Testis (tissue), 3 donors: ENCODE results near the gene LIN7A. TPM values are rescaled to one million over a fixed set of nuclear protein-coding genes. Genes with fewer than 3 reads are reported as not detected.

Source experiments
- DNase-seq: peaks from one replicate; pipeline ENCODE4 v3.0.0-alpha.2; 2019
- H3K27ac ChIP-seq, 2 donors: fragments of 200-600 bp; sonication (generic); one replicate each; pipeline ENCODE4 v1.5.1; 2019
- H3K27me3 ChIP-seq: fragments of 200-600 bp; sonication (generic); one replicate; pipeline ENCODE4 v1.5.1; 2019
- H3K36me3 ChIP-seq: fragments of 200-600 bp; sonication (generic); one replicate; pipeline ENCODE4 v1.5.1; 2017; ENCODE audit warnings: low read depth; ENCODE audit errors: missing control alignments
- H3K4me1 ChIP-seq: fragments of 200-600 bp; sonication (generic); one replicate; pipeline ENCODE4 v1.5.1; 2019
- H3K4me3 ChIP-seq, 2 donors: fragments of 200-600 bp; sonication (generic); one replicate each; pipeline ENCODE4 v1.5.1; 2017 to 2019
- H3K9me3 ChIP-seq: fragments of 200-600 bp; sonication (generic); one replicate; pipeline ENCODE4 v1.5.1; 2017
- CTCF ChIP-seq, 3 experiments: fragments of 450-650 bp in 2 of 3; fragments of 200-600 bp in 1 of 3; sonication (generic) in 1 of 3; IDR thresholded peaks; one replicate each; pipeline ENCODE4 v1.5.1; 2016 to 2019; ENCODE audit warnings: antibody characterized with exemption in 3 of 3, mild to moderate bottlenecking in 2 of 3, moderate library complexity in 1 of 3
- POLR2A ChIP-seq: fragments of 450-650 bp; IDR thresholded peaks from one replicate; pipeline ENCODE4 v1.6.1; 2017; ENCODE audit warnings: antibody characterized with exemption, mild to moderate bottlenecking, moderate library complexity
- WGBS, 2 donors: methylation state at CpG; one replicate each; pipeline ENCODE4 v1.1.5; 2018; 5-methylcytosine and 5-hydroxymethylcytosine counted together
- intact Hi-C: fragments of 100-400 bp; cut with DNase I; formaldehyde crosslinking; loops from one replicate; pipeline ENCODE4 v1.15.1; 2023; ENCODE audit warnings: low total_unique reads
- polyA plus RNA-seq: library from polyadenylated mRNA; stranded (reverse); fragments of 350-450 nt; fragmentation: Illumina TruSeq; extraction: RNeasy Lipid Tissue Mini Kit (QIAGEN cat#74804); gene quantifications from one replicate; pipeline ENCODE4 v1.2.3, GENCODE V29; 2014; ENCODE audit warnings: low read depth, low replicate concordance; ENCODE audit not compliant: insufficient read depth
- total RNA-seq, 2 donors: library from RNA; depleted of rRNA; stranded (reverse); fragments of >200 nt; gene quantifications; one replicate each; pipeline ENCODE4 v1.2.3, GENCODE V29; 2016

The LIN7A gene
- total and polyA plus RNA-seq, 3 donors from 2014 or later, result 5.8 to 48.6 (median 12.0) TPM

GRCh38 chr12:80939231-80939950 lies 1.7 kb upstream of the LIN7A start:
- intact Hi-C loops, result no loop called here
- H3K4me1 ChIP-seq, result peaks cover 6% of the 10 kb centered on the region
- no peaks in the 10 kb centered on the region for H3K27me3 ChIP-seq
- no peak overlapping the region for H3K27ac ChIP-seq
- no peak for DNase-seq
- no peaks in the 10 kb centered on the region for H3K36me3 ChIP-seq
- TF ChIP-seq CTCF (IDR thresholded peaks at IDR 0.05) (no peak), POLR2A (no peak)
- H3K9me3 ChIP-seq, result no peaks in the 10 kb centered on the region
- WGBS, 2 donors, result 66 to 70% methylated on average over 7 of the region's 7 CpGs
- H3K4me3 ChIP-seq, result no peak overlapping the region

GRCh38 chr12:80938397-80938796 lies 663 bp upstream of the LIN7A start:
- Histone ChIP-seq H3K36me3 (no peaks in the 10 kb centered on the region), H3K27ac (no peak overlapping the region), H3K9me3 (no peaks in the 10 kb centered on the region), H3K4me3 (no peak overlapping the region), H3K27me3 (no peaks in the 10 kb centered on the region), H3K4me1 (peaks cover 6% of the 10 kb centered on the region)
- no peak for DNase-seq
- intact Hi-C loops, result no loop called here
- WGBS, 2 donors, result 51 to 66% methylated on average over 7 of the region's 7 CpGs
- TF ChIP-seq CTCF (IDR thresholded peaks at IDR 0.05) (no peak), POLR2A (no peak)

GRCh38 chr12:80936642-80937390 lies 918 bp downstream of the LIN7A start:
- H3K4me1 ChIP-seq, result peaks cover 6% of the 10 kb centered on the region
- 0 to 1% methylated on average over 29 to 61 of the region's 67 CpGs for WGBS, 2 donors
- no peaks in the 10 kb centered on the region for H3K27me3 ChIP-seq
- TF ChIP-seq CTCF (IDR thresholded peaks at IDR 0.05), result no peak
- TF ChIP-seq POLR2A, result no peak
- peak overlapping the region; percentile 57 to 81 for H3K4me3 ChIP-seq
- no peaks in the 10 kb centered on the region for H3K36me3 ChIP-seq
- peak; percentile 20 for DNase-seq
- H3K9me3 ChIP-seq, result no peaks in the 10 kb centered on the region
- intact Hi-C loops, result no loop called here
- H3K27ac ChIP-seq, result peak overlapping the region; percentile 21 to 73

GRCh38 chr12:80936353-80936641 lies 1.4 kb downstream of the LIN7A start:
- 2% methylated on average over 11 of the region's 11 CpGs for WGBS, 2 donors
- peak; percentile 46 for DNase-seq
- intact Hi-C loops, result no loop called here

More at GRCh38 chr12:80936353-80936641, 1.4 kb downstream of the LIN7A start:
- no peaks in the 10 kb centered on the region for H3K9me3 ChIP-seq
- no peak for TF ChIP-seq CTCF (IDR thresholded peaks at IDR 0.05)
- no peak for TF ChIP-seq POLR2A
- no peaks in the 10 kb centered on the region for H3K36me3 ChIP-seq
- peaks cover 6% of the 10 kb centered on the region for H3K4me1 ChIP-seq
- H3K27ac ChIP-seq, result peak overlapping the region; percentile 21 to 73
- peak overlapping the region; percentile 57 to 81 for H3K4me3 ChIP-seq
- H3K27me3 ChIP-seq, result no peaks in the 10 kb centered on the region
